ENCODE results near the gene DNAJC18.
A peak's percentile ranks its signal among the peaks of the same experiment; 100 is the strongest.

Gene DNAJC18

GRCh38 chr5:139435676-139436075 lies 3.6 kb downstream of the DNAJC18 start:
- H3K27ac Mint-ChIP-seq (ENCODE audit: low read depth): no peak overlapping the region
- no peak overlapping the region for H3K4me3 Mint-ChIP-seq
- H3K36me3 Mint-ChIP-seq (ENCODE audit: insufficient read depth): peaks cover 10% of the 10 kb centered on the region
- peaks cover 28% of the 10 kb centered on the region for H3K4me1 Mint-ChIP-seq
- H3K27me3 Mint-ChIP-seq: no peaks in the 10 kb centered on the region
- H3K9me3 Mint-ChIP-seq: no peaks in the 10 kb centered on the region
- ATAC-seq (replicated peaks; ENCODE audit: extremely low read depth, poor library complexity, severe bottlenecking) (no peak), DNase-seq (ENCODE audit: low spot score in 2 of 2) (no peak)

DNA sequence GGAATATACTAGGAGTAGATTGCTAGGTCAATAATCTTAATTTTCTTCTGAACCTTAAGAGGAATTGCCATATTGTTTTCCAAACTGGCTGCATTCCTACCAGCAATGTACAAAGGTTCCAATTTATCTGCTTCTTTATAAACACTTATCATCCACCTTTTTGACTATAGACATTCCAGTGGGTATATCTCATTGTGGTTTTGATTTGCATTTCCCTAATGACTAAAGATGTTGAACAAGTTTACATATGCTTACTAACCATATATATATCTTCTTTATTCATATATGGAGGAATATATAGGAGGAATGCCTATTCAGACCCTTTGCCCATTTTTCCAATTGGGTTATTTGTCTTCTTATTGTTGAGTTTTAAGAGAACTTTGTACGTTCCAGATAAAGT lies 7.6 kb downstream of the DNAJC18 start:
- Mint-ChIP-seq H3K4me3 (no peak overlapping the region), H3K9me3 (no peaks in the 10 kb centered on the region), H3K36me3 (ENCODE audit: insufficient read depth) (peaks cover 8% of the 10 kb centered on the region), H3K4me1 (no peaks in the 10 kb centered on the region), H3K27ac (ENCODE audit: low read depth) (peak overlapping the region; percentile 27), H3K27me3 (no peaks in the 10 kb centered on the region)
- ATAC-seq (replicated peaks; ENCODE audit: extremely low read depth, poor library complexity, severe bottlenecking) (no peak), DNase-seq (ENCODE audit: low spot score in 2 of 2) (no peak)

DNA sequence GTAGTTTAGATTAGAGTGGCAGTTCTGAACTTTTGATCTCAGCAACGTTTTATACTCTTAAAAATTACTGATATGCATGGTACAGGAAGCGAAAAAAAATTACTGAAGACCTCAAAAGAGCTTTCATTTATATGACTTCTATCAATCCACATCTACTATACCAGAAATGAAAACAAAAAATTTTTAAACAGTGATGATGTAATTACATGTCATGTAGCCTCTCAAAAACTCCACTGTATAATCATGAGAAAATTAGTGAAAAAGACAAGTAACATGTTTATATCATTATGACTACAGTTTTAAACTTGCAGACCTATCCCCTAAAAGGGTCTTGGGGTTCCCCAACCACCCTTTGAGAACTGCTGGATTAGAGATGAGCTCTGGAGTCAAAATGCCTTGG lies 9.3 kb downstream of the DNAJC18 start:
- Mint-ChIP-seq H3K4me1 (no peaks in the 10 kb centered on the region), H3K27me3 (no peaks in the 10 kb centered on the region), H3K27ac (ENCODE audit: low read depth) (no peak overlapping the region), H3K36me3 (ENCODE audit: insufficient read depth) (peaks cover 7% of the 10 kb centered on the region), H3K4me3 (no peak overlapping the region), H3K9me3 (no peaks in the 10 kb centered on the region)
- DNase-seq (ENCODE audit: low spot score in 2 of 2) (no peak), ATAC-seq (replicated peaks; ENCODE audit: extremely low read depth, poor library complexity, severe bottlenecking) (no peak)

DNA sequence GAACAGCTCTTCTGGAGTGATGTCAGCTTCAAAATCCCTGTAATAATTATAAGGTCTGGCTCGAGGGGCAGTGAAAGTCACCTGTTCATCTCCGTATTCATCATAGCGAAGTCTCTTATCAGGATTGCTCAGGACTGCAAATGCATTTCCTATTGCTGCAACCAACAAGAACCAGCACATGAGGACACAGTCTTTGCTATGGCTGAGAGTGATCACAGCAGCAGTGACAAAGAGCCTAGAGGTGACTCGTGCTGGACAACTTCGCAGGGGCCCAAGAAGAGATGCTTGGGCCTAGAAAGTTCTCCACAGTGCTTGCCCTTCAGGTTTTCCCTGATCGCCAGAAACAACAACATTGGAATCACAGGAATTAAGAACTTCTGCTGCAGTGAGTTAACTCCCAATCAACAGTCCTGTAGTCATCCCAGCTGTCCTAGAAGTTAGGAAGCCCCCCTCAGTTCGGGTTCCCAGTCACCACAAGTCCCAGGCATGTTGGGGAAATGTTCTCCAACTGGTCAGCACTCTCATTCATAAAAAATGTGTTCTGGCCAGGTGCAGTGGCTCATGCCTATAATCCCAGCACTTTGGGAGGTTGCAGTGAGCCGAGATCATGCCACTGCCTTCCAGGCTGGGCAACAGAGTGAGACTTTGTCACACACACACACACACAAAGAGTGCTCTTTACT lies 13.0 kb downstream of the DNAJC18 start:
- no peak for DNase-seq (ENCODE audit: low spot score in 2 of 2)
- peaks cover 7% of the 10 kb centered on the region for H3K4me1 Mint-ChIP-seq

GRCh38 chr5:139425497-139425896 lies 13.8 kb downstream of the DNAJC18 start:
- Mint-ChIP-seq H3K27me3 (no peaks in the 10 kb centered on the region), H3K4me3 (no peak overlapping the region), H3K9me3 (no peaks in the 10 kb centered on the region), H3K27ac (ENCODE audit: low read depth) (no peak overlapping the region), H3K36me3 (ENCODE audit: insufficient read depth) (peaks cover 8% of the 10 kb centered on the region), H3K4me1 (peaks cover 7% of the 10 kb centered on the region)
- no peak for DNase-seq (ENCODE audit: low spot score in 2 of 2)
- no peak for ATAC-seq (replicated peaks; ENCODE audit: extremely low read depth, poor library complexity, severe bottlenecking)

More for the DNA sequence above, 13.0 kb downstream of the DNAJC18 start:
- Mint-ChIP-seq H3K27me3 (no peaks in the 10 kb centered on the region), H3K27ac (ENCODE audit: low read depth) (no peak overlapping the region), H3K36me3 (ENCODE audit: insufficient read depth) (peaks cover 8% of the 10 kb centered on the region), H3K4me3 (no peak overlapping the region), H3K9me3 (no peaks in the 10 kb centered on the region)
- no peak for ATAC-seq (replicated peaks; ENCODE audit: extremely low read depth, poor library complexity, severe bottlenecking)

- Mint-ChIP-seq H3K4me1 (peaks cover 7% of the 10 kb centered on the region), H3K27me3 (no peaks in the 10 kb centered on the region), H3K9me3 (no peaks in the 10 kb centered on the region), H3K36me3 (ENCODE audit: insufficient read depth) (peaks cover 11% of the 10 kb centered on the region), H3K4me3 (no peak overlapping the region), H3K27ac (ENCODE audit: low read depth) (no peak overlapping the region)
- ATAC-seq (replicated peaks; ENCODE audit: extremely low read depth, poor library complexity, severe bottlenecking) (peak; percentile 91), DNase-seq (ENCODE audit: low spot score in 2 of 2) (peak in 1 of 2 donors; percentile 66)
Observed at GRCh38 chr5:139422307-139422893, 16.9 kb downstream of the DNAJC18 start.

- Mint-ChIP-seq H3K27ac (ENCODE audit: low read depth) (no peak overlapping the region), H3K9me3 (no peaks in the 10 kb centered on the region), H3K36me3 (ENCODE audit: insufficient read depth) (peaks cover 9% of the 10 kb centered on the region), H3K4me1 (peaks cover 7% of the 10 kb centered on the region), H3K4me3 (no peak overlapping the region), H3K27me3 (no peaks in the 10 kb centered on the region)
- DNase-seq (ENCODE audit: low spot score in 2 of 2) (no peak), ATAC-seq (replicated peaks; ENCODE audit: extremely low read depth, poor library complexity, severe bottlenecking) (no peak)
Observed at GRCh38 chr5:139419226-139420192, 19.8 kb downstream of the DNAJC18 start.

DNA sequence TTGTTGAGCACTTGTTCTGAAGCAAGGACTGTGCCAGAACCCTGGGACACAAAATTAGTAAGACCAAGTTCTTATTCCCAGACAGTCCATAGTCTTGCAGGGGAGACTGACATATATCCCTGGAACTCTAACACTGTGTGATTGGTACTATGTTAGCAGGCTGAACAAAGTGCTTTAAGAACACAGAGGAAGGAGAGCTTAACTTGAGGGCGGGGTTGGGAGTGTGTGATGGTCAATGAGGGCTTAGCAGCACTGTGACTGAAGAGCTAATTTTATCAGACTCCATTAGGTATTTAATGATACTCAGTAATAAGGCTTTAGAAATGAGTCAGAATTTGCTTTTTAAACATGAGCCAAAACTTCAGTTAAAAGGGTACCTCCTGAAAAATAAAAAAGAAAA lies 20.5 kb downstream of the DNAJC18 start:
- H3K4me3 Mint-ChIP-seq: no peak overlapping the region
- H3K9me3 Mint-ChIP-seq: no peaks in the 10 kb centered on the region
- H3K36me3 Mint-ChIP-seq (ENCODE audit: insufficient read depth): peaks cover 5% of the 10 kb centered on the region
- H3K27me3 Mint-ChIP-seq: no peaks in the 10 kb centered on the region
- peaks cover 7% of the 10 kb centered on the region for H3K4me1 Mint-ChIP-seq
- no peak overlapping the region for H3K27ac Mint-ChIP-seq (ENCODE audit: low read depth)
- DNase-seq (ENCODE audit: low spot score in 2 of 2) (no peak), ATAC-seq (replicated peaks; ENCODE audit: extremely low read depth, poor library complexity, severe bottlenecking) (no peak)

DNA sequence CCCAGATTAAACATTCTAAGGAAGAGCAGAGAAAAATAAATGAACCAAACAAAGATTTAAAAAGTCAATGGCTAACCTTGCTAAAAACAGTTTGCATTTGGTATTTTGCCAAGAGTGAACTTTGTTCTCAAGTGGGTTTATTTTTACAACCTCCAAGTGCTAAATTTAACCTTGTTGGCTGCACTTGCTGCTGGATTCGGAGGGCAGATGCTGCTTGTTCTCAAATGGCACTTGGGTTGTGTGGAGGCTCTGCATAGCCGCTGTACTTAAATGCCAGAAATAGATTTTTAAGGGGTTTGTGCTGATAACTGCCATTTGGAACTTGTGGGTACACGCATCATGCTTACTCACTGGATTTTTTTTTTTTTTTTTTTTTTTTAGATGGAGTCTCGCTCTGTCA lies 22.1 kb downstream of the DNAJC18 start:
- H3K27ac Mint-ChIP-seq (ENCODE audit: low read depth): no peak overlapping the region
- no peaks in the 10 kb centered on the region for H3K9me3 Mint-ChIP-seq
- H3K4me3 Mint-ChIP-seq: no peak overlapping the region
- H3K36me3 Mint-ChIP-seq (ENCODE audit: insufficient read depth): peaks cover 5% of the 10 kb centered on the region
- peaks cover 3% of the 10 kb centered on the region for H3K4me1 Mint-ChIP-seq
- H3K27me3 Mint-ChIP-seq: no peaks in the 10 kb centered on the region
- no peak for ATAC-seq (replicated peaks; ENCODE audit: extremely low read depth, poor library complexity, severe bottlenecking)
- no peak for DNase-seq (ENCODE audit: low spot score in 2 of 2)

GRCh38 chr5:139416651-139417050 lies 22.7 kb downstream of the DNAJC18 start:
- H3K36me3 Mint-ChIP-seq (ENCODE audit: insufficient read depth): peaks cover 5% of the 10 kb centered on the region
- no peak overlapping the region for H3K27ac Mint-ChIP-seq (ENCODE audit: low read depth)
- H3K4me3 Mint-ChIP-seq: no peak overlapping the region
- no peak for DNase-seq (ENCODE audit: low spot score in 2 of 2)
- H3K4me1 Mint-ChIP-seq: no peaks in the 10 kb centered on the region
- ATAC-seq (replicated peaks; ENCODE audit: extremely low read depth, poor library complexity, severe bottlenecking): no peak
- H3K9me3 Mint-ChIP-seq: no peaks in the 10 kb centered on the region
- no peaks in the 10 kb centered on the region for H3K27me3 Mint-ChIP-seq

DNA sequence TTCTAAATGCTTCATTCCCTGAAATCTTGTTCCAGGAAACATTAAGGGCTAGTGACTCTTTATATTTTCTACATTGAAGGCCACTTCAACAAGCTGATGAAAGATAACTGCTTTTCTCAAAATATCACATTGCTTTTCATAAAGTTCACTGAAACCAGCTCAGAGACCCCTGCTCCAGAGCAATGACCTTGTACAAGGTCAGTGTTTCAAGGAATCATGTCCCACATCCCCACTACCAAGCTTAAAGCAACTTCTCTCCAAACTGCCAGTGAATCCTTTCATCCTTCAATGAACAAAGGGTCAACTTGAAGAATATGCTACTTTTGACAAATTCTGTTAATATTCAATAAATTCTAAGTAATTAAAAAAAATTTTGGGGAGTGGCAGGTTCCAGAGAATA lies 23.5 kb downstream of the DNAJC18 start:
- no peak for ATAC-seq (replicated peaks; ENCODE audit: extremely low read depth, poor library complexity, severe bottlenecking)
- DNase-seq (ENCODE audit: low spot score in 2 of 2): no peak
- no peak overlapping the region for H3K4me3 Mint-ChIP-seq
- no peaks in the 10 kb centered on the region for H3K27me3 Mint-ChIP-seq
- H3K27ac Mint-ChIP-seq (ENCODE audit: low read depth): no peak overlapping the region
- no peaks in the 10 kb centered on the region for H3K9me3 Mint-ChIP-seq
- H3K4me1 Mint-ChIP-seq: no peaks in the 10 kb centered on the region
- H3K36me3 Mint-ChIP-seq (ENCODE audit: insufficient read depth): peaks cover 5% of the 10 kb centered on the region

DNA sequence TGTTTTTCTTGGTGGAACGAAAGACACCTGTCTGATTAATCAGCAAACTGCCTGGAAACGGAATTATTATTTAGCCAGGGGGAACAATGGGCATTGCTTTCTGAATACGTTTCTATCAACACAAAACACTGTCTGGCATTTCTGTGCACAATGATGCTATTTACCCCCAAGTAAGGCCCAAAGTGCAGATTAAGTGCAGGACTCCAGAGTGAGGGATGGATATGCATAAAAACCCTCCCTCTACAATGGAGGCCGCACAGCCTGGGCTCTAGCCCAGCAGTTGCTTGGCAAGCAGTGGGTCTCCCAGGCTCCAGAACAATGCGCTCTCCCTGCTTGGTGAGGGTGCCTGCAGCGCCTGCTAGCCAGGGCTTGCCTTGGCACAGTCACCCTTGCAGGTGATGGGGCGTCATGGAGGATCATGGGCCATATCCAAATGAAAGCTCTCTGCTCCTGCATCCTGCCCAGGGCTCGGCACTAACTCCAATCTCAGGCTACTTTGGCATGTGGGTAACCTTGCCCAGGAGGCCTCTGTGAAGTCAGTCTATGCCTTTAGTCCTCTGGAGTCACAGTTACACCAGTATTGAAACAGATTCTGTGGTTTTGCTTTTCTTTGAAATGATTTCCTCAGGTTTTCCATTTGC lies 24.0 kb downstream of the DNAJC18 start:
- ATAC-seq (replicated peaks; ENCODE audit: extremely low read depth, poor library complexity, severe bottlenecking) (no peak), DNase-seq (ENCODE audit: low spot score in 2 of 2) (no peak)
- no peaks in the 10 kb centered on the region for H3K9me3 Mint-ChIP-seq
- H3K4me1 Mint-ChIP-seq: no peaks in the 10 kb centered on the region
- H3K4me3 Mint-ChIP-seq: no peak overlapping the region
- H3K27ac Mint-ChIP-seq (ENCODE audit: low read depth): no peak overlapping the region
- H3K36me3 Mint-ChIP-seq (ENCODE audit: insufficient read depth): peaks cover 5% of the 10 kb centered on the region
- H3K27me3 Mint-ChIP-seq: no peaks in the 10 kb centered on the region
